Epithelial cell of esophagus (primary cell): ENCODE measurements around the gene SEPTIN5.

ENCODE experiments used
- DNase-seq: peaks from one replicate; pipeline ENCODE4 v3.0.0; 2010; ENCODE audit warnings: low read depth
- H3K4me3 ChIP-seq: 2 replicates; pipeline ENCODE4 v1.5.1; 2011; ENCODE audit warnings: mild to moderate bottlenecking, low read length, control low read depth
- CTCF ChIP-seq: IDR thresholded peaks from 2 replicates; pipeline ENCODE4 v1.5.1; 2011; ENCODE audit warnings: low read depth, mild to moderate bottlenecking, low read length, control low read depth, inconsistent platforms; ENCODE audit not compliant: insufficient read depth; ENCODE audit errors: missing control alignments

Gene SEPTIN5

GRCh38 chr22:19686946-19687345 is 27.4 kb upstream of the SEPTIN5 start:
- no peak for DNase-seq
- H3K4me3 ChIP-seq = no peak overlapping the region
- TF ChIP-seq CTCF = no peak

GRCh38 chr22:19687561-19688300 is 26.6 kb upstream of the SEPTIN5 start:
- no peak overlapping the region for H3K4me3 ChIP-seq
- no peak for TF ChIP-seq CTCF
- DNase-seq = peak; percentile 88

- TF ChIP-seq CTCF = no peak
- H3K4me3 ChIP-seq = no peak overlapping the region
- no peak for DNase-seq
These were observed 25.7 kb upstream of the SEPTIN5 start for GRCh38 chr22:19688301-19689290.

GRCh38 chr22:19689408-19689807 is 24.9 kb upstream of the SEPTIN5 start:
- no peak for TF ChIP-seq CTCF
- H3K4me3 ChIP-seq = no peak overlapping the region
- DNase-seq = no peak

GRCh38 chr22:19691007-19691720 is 23.1 kb upstream of the SEPTIN5 start:
- TF ChIP-seq CTCF = no peak
- no peak for DNase-seq
- no peak overlapping the region for H3K4me3 ChIP-seq

- DNase-seq = peak; percentile 78
- no peak for TF ChIP-seq CTCF
- H3K4me3 ChIP-seq = no peak overlapping the region
These were observed 22.5 kb upstream of the SEPTIN5 start for GRCh38 chr22:19691721-19692341.
